Inflammatory macrophage treated with lipopolysaccharide for 1 hour (primary cell): ENCODE results near the gene ATE1.

Source experiments
- DNase-seq, 2 donors: peaks; one replicate each; pipeline ENCODE4 v3.0.0-alpha.2; 2020 to 2022

ATE1 gene

DNA sequence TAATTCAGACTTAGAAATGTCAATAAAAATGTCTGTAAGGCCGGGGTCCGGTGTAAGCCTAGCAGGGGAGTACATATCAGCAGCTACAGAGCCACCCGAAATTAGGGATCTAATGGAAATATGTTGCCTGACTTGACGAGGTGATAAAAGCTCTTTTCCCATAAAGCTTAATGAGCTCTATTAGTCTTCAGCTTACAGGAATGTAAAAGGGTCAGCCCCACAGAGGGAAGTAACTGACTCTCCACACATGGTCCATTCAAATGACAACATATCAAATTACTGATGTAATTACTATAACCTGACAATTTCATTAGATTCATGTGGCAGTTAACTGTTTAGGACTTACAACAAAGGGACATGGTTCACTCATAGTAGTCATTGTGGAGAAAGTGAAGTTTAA is 62.3 kb downstream of the ATE1 start:
- DNase-seq: no peak

DNA sequence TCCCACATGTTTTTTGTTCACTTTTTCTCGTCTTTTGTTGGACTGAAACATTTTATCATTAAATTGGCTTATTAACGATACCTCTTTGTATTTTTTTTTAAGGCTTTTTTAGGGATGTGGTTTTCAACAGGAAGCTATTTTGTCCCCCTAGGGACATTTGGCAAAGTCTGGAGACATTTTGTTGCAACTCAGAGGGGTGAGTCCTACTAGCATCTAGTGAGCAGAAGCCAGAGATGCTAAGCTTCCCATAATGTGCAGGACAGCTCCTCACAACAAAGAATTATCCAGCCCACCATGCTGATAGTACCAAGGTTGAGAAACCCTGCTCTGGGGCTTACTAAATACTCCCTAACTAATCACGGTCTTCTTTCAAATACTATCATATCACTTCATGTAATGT is 63.2 kb downstream of the ATE1 start:
- no peak for DNase-seq

DNA sequence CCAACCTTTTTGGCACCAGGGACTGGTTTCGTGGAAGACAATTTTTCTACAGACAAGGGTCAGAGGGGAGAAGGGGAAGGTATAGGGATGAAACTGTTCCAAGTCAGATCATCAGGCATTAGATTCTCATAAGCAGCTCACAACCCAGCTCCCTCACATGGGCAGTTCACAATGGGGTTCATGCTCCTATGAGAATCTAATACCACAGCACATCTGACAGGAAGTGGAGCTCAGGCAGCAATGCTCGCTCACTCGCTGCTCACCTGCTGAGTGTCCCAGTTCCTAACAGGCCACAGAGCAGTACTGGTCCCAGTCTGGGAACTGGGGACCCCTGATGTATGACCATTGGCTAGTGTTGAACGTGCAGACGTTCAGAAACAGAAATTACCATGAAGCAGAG is 63.7 kb downstream of the ATE1 start:
- DNase-seq: no peak

DNA sequence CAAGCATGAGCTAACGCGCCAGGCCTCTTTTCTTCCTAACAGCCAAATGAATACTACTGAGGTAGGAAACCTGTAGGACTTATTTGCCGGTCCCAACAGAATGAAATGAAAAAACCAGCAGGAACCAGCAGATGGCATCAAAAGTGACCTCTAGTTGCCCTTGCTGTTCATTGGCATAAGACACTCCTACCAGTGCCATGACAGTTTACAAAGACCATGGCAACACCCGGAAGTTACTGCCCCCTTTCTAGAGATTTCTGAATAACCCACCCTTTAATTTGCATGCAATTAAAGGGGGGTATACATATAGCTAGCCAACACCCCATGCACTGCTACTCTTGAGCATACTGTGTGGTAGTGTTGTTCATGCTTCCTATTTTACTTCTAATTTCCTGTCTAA is 65.2 kb downstream of the ATE1 start:
- no peak for DNase-seq

DNA sequence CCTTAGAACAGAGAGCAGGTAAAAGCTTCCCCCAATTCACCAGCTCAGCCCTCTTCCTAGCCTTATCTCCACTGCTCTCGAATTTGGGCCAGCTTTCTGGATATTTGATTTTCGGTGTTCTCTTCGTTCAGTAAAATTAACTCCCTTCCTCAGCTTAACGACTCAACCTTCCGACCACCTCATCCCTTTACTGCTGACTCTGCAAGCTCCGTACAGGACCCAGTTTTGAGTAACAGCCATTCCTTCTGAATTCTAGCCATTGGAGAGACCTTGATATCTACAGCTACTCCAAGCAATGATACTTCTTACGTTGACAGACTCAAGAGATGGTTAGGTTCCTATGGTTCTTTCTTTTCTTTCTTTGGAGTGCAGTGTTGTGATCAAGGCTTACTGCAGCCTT is 65.8 kb downstream of the ATE1 start:
- no peak for DNase-seq

DNA sequence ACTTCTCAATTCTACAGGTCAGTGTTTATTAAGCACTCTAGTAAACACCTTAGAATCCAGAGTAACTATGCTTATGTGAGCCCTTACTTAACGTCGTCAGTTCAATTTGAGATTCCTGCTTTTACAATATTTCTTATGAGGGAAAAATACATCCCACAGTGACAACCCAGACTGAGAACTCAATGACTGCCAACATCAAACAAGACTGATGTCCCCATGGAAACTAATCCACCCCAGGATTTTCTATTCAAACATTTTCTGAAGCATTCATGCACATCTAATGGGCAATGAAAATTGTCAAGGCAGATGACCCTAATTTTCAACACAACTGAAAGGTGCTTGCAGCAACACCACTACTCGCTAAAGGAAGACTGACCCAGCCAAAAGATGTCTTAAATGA is 67.0 kb downstream of the ATE1 start:
- no peak for DNase-seq

DNA sequence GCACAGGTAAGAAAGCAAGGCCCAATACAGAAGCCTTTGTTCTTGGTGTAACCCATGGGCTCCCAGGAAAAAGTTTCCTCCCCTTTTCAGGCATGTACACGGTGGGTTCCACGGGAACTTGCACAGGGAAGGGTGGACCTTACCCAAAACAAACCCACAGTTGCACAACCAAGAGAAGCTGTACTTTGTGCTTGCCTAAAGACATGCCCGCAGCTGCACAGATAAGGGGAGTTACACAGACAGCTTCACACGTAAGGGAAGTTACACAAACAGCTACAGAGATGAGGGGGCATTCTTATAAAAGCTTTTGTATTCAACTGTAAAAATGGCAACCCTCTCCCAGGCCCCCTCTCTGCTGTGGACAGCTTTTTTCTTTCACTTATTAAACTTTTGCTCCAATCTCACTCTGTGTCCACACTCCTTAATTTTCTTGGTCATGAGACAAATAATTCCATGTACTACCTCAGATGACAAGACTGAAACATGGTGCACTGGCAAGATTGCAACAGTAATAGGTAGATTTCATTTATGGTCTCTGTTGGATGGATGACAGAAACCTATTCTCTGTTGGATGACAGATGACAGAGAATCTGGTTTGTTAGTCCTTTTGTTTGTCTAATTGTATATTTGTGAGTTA is 72.9 kb downstream of the ATE1 start:
- DNase-seq: no peak

DNA sequence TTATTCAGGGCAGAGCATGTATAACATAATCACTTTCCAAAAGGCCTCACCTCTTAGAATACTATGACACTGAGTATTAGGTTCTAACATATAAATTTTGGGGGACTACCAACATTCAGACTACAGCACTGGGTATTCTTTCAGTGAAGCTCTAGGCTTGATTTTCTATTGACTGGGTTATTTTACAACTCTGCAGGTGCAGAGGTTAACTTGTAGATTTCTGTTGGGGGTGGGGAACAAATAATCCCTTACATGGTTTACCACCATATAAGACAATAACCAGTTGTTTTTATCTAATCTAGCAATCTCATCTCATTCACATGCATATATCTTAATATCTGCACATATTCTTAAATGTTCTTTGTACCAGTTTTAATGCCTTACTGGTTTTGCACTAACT is 73.9 kb downstream of the ATE1 start:
- DNase-seq: no peak

DNA sequence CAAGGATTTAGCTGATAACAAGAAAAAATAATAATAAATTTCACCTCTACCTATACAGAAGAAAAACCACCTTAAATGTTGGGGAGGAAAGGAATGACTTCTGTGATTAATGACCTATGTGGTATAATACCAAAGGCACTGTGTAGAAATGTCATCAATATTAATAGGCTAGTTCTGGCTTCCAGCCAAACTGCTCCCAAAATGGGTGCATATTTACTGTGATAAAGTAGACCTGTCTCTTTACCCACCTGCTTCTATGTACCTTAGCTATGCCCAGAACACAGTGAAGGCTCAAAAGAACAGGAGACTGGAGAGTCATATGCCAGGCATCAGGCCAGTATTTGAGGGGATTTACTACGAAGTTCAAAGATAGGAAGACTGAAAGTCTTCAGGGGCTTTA is 76.0 kb downstream of the ATE1 start:
- no peak for DNase-seq

DNA sequence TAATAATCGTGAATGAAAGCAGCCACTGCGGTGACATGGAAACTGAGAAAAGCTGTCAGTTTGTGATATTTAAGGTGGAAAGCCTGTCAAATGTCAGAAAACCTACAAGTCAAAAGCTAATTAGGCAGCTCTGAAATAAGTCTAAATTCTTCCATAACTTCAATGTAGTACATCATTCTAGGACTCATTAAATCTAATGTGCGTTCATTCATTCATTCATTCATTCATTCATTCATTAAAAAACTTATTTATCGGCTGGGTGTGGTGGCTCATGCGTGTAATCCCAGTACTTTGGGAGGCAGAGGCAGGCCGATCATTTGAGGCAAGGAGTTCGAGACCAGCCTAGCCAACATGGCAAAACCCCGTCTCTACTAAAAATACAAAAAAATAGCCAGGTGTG is 79.7 kb downstream of the ATE1 start:
- DNase-seq: no peak

DNA sequence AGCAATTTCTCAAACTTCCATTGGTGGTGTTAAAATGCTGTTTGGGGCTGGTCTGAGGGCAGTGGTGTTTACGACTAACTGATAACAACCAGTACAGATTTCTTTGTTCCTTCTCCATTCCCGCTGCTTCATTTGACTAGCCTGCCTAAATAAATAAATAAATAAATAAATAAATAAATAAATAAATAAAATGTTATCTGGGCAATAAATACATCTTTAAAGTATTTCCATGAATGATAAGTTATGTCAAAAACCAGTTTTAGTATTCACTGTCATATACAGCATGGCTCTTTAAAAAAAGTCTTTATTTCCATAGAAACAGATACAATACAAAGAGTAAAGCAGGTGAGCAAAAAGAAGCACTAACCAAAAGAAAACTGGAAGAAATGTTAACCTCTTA is 81.3 kb downstream of the ATE1 start:
- no peak for DNase-seq

DNA sequence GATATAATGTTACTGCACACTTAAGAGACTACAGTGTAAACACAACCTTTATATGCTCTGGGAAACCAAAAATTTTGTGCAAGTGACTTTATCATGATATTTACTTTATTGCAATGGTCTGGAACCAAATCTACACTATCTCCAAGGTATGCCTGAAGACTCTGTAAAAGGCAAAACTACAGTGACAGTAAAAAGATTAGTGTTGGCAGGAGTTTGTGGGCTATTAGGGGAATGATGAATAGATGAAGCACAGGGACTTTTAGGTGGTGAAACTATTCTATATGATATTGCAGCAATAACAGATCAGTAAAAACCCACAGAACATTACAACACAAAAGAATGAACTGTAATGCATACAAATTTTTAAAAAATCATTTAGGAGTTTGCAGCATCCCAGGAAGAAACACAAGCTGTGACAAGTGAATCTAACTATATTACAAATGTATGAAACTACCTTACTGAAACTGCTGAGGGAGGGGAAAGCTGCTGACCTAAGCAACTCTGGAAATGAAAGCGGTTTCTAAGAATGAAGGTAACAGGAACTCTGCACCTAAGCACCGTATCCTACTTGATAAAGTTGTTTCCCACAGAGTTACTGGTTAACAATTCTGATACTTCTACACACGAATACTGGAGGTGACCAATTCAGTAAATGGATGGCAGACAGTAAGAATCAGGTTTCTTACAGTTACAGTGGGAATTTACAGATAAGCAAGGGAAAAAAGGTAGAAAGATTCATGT is 82.6 kb downstream of the ATE1 start:
- DNase-seq: no peak

DNA sequence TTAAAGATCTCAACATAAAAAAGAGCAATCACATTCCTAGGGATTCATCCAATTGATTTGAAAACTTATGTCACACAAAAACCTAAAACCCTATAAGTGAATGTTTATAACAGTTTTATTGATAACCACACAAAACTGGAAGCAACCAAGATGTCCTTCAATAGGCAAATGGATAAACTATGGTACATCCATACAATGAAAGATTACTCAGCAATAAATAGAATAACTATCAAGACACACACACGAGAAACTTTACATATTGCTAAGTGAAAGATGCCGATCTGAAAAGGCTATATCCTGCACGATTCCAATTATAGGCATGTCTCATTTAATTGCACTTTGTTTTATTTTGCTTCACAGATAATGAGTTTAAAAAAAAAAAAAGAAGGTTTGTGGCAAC is 83.3 kb downstream of the ATE1 start:
- no peak for DNase-seq

DNA sequence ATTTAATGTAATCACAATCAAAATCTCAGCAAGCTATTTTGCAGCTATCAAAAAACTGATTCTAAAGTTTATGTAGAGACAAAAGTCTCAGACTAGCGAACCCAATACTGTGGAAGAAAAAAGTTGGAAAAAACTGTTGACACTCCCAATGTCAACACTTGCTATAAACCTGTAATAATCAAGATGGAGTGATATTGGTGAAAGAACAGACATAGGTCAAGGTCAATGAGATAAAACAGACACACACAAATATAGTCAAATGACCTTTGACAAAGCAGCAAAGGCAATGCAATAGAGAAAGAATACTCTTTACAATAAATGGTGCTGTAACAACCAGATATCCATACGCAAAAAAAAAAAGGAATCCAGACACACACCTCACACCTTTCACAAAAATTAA is 84.5 kb downstream of the ATE1 start:
- no peak for DNase-seq

DNA sequence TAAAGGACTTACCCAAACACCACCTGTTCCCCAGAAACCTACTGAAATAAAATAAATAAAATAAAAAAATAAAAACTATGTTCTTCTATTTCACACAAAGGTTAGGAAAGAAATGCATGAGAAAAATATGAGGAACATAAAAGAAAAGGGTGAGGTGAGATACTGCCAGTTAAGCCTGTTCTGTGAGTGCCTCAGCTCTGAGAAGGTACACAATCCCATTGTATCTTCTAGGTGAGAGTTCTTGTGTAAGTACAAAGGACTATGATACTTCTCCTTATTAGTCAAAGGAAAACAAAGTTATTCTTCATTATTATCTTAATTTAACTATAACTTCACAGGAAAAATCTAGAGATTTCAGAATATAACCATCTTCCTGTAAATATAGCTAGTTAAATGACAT is 86.0 kb downstream of the ATE1 start:
- no peak for DNase-seq

DNA sequence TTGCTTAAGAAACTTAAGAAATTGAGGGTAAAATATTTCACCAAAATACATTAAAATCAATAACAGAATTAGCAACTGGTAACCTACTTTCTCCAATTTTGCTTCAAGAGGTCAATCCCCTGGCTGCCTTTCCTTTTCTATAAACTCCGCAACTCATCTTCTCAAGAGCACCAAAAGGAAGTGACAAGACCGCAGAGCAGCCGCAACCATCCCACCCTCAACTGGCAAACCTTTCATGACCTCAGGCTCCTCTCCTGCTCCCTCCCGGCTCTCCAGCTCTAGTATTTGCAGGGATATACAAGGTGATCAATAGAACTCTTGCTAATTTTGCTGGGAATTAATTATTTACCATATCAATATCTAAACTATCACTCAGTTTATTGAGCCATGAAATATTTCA is 88.9 kb downstream of the ATE1 start:
- DNase-seq: no peak

DNA sequence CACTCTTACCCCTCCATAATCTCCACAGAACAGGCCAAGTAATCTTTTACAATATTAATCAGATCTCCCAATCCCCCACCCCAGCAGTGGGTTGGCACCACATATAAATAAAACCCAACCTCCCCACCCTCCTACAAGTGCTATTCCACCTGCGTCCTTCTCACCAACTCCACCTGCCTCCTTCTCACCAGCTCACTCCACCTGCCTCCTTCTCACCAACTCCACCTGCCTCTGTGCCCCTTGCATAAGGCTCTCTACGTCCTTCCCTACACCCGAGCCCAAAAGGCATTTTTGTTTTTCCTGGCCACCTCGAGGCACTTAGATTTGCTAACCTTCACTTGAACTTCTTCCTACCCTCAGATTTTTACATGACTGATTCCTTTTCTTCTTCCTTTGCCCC is 89.7 kb downstream of the ATE1 start:
- no peak for DNase-seq

DNA sequence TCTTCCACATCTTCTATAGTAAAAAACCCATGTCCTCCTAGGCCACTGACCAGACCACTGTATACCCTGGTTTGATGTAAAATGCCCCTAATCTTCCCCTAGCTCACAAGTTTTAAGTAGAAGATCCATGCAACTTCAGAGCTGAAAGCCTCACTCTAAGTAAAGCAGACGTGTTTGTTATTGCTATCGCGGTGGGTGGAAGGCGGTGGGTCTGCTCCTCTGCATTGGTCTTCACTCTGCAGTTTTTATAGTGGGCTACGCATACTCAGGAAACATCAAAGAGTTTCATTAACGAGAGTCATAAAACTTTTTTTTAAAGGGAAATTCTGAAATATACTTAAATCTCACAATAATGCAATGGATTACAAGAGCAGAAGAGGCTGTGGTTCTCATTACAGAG is 91.7 kb downstream of the ATE1 start:
- no peak for DNase-seq

DNA sequence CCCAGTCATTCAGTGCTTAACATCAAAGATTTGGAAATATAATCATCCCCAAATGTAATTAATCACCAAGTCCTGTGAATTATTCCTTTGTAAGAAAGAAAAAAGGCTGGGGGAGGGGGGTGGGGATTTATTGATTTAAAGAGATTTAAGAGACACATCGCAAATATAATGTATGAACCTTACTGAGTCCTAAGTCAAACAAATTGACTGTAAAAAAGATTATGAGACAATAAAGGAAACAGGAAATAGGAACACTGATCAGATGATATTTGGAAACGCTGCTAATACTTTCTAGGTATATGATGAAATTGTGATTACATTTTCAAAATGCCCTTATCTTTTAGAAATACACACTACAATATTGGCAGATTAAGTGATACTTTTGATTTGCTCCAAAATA is 92.5 kb downstream of the ATE1 start:
- no peak for DNase-seq

DNA sequence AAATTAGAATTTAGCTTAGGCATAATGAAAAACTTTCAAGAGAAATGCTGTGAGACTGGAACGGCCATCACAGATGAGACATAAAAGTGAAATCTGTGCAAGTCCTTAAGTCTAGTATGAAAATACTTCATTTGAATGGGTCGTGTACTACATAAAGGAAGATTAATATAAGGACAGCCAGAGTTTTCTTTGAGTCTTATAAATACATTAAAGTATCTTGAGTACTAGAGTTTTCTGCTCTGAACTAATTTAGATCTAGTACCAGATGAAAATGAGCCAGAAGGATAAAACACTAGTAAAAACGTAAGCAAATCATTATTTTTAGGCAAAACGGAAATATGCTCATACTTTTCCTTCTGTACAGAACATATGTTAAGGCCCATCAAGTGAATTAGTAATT is 93.1 kb downstream of the ATE1 start:
- no peak for DNase-seq

DNA sequence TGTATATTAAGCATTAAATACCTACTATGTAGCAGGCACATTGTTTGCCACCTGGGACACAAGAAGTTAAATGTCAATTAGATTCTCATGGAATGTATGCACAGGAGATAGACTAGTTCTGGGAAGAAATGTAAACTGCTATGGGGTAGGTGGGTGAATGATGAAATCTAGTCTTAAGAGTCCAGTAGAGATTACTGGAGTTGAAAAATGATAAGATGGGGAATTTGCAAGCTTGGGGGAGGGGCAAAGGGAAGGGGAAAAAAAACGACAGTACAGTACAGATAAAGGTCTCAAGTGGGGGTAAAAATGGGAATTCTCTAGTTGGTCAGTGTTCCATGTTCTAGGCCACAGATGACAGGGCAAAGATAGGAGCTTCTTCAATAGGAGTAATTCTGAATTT is 94.4 kb downstream of the ATE1 start:
- no peak for DNase-seq

DNA sequence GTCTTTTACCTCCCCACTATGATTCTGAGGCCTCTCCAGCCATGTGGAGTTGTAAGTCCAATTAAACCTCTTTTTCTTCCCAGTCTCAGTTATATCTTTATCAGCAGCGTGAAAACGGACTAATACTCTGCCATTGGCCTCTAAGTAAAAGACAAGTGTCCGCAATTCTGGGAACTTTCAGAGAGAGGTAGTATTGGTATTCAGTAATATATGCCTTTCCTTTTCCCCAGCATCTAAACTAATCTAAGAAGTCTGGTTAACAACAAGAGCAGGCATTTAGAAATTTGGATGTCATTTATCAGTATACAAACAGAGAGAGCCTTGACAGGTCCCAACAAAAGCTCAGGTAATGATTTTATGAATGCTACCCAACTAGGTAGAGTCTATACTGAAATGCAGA is 95.2 kb downstream of the ATE1 start:
- DNase-seq: no peak

DNA sequence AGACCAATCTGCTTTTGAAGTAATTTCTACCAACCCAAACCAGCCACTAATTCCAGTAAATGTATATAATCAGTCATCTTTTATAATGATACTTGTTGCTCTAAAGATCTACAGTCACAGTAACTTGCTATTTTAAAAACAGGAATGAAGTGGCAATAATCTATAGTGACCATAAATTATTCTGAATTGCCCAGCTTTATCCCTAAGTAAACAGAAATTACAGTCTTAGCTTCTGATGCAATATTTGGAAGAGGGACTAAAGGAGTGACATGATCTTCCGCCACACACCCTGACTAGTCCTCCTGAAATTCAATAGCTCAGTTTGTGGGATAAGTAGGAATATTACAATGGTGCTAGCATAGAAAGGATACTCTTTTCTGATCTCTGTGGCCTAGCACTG is 96.1 kb downstream of the ATE1 start:
- DNase-seq: no peak

DNA sequence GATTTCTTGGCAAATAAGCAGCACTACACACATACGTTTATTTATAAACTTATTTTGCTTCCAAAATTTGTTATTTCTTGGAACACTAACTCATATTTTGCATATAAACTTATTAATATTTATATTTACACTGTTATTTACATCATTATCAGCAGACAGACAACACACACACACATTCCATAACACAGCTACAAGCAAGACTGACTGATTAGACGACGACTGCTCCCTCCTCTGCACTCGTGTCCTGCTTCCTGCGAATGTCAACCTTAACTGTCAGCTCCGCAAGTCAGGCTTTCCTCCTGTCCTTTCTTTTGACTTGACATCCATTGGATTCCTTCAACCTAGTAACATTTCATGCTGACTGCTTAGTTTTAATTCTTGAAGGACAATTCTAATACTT is 96.6 kb downstream of the ATE1 start:
- DNase-seq: no peak

DNA sequence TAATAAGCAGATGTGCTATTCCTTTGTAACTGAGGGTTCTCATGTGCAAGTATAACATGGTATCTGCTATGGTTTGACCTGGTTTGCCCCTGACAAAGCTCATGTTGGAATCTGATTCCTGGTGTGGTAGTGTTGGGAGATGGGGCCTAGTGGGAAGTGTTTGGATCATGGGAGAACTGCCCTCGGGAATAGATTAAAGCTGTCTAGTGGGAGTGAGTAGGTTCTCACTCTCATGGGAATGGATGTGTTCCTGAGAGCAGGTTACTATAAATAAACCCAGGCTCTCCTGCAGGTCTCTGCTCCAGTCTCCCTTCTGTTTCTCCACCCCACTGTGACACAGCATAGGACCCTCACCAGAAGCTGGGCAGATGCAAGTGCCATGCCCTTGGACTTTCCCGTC is 97.7 kb downstream of the ATE1 start:
- DNase-seq: no peak
